Metanephros (tissue), 1 donor: ENCODE results near the gene UTP14C. TPM values are rescaled to one million over a fixed set of nuclear protein-coding genes. Genes with fewer than 3 reads are reported as not detected.

Experiments used
- total RNA-seq: library from RNA; depleted of rRNA; stranded (reverse); fragments of >200 nt; gene quantifications from one replicate; pipeline ENCODE4 v1.2.3, GENCODE V29; 2014

The UTP14C gene
- 22.8 TPM for total RNA-seq

DNA sequence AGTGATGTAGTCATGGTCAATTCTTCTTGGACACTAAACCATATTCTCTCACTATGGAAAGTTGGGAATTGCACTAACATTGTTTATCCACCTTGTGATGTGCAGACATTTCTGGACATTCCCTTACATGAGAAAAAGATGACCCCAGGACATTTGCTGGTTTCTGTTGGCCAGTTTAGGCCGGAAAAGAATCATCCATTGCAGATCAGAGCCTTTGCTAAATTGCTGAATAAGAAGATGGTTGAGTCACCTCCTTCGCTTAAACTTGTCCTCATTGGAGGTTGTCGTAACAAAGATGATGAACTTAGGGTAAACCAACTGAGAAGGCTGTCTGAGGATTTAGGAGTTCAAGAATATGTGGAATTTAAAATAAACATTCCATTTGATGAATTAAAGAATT lies at the start of gene UTP14C:
Gene UTP14C (plus strand): TSS at position 211 of the 400 bp plus-strand sequence. CDS start 4,114 bp downstream, outside the sequence.

GRCh38 chr13:52010890-52011631 lies 13.4 kb upstream of the UTP14C start, which contains the start of gene ATP7B:
Gene ATP7B, minus strand, starts transcription at chr13:52011450. Its CDS starts 113 bp downstream, at chr13:52011337.

GRCh38 chr13:52011632-52012511 lies 12.6 kb upstream of the UTP14C start, which contains the start of gene ALG11:
Gene ALG11, plus strand, starts transcription at chr13:52012398. Its CDS starts 21 bp downstream, at chr13:52012419.

Other genes with a start within 250 kb of the UTP14C start
- 14.4 TPM for gene DHRS12, start 220.5 kb upstream of the UTP14C start, total RNA-seq
- 0.12 TPM for gene TMEM272, start 179.5 kb upstream of the UTP14C start, total RNA-seq
- gene CCDC70, start 162.7 kb upstream of the UTP14C start, total RNA-seq: not detected
- gene ATP7B, start 13.2 kb upstream of the UTP14C start, total RNA-seq: 16.8 TPM
- gene ALG11, start 12.3 kb upstream of the UTP14C start, total RNA-seq: 29.8 TPM
- gene NEK5, start 104.4 kb downstream of the UTP14C start, total RNA-seq: 1.8 TPM
- gene NEK3, start 134.9 kb downstream of the UTP14C start, total RNA-seq: 14.3 TPM